Glutamatergic neuron (in vitro differentiated cells): ENCODE measurements around the gene DOCK2. TPM values are rescaled to one million over a fixed set of nuclear protein-coding genes. Genes with fewer than 3 reads are reported as not detected.

ENCODE experiments used
- DNase-seq: peaks from one replicate; pipeline ENCODE4 v3.0.0; 2022
- H3K27ac Mint-ChIP-seq: one replicate; pipeline ENCODE4 v1.8.0; 2020; ENCODE audit warnings: mild to moderate bottlenecking, mixed read lengths, inconsistent platforms; ENCODE audit not compliant: unreplicated experiment
- H3K27me3 Mint-ChIP-seq: one replicate; pipeline ENCODE4 v1.8.0; 2020; ENCODE audit warnings: mild to moderate bottlenecking, moderate library complexity, mixed read lengths, inconsistent platforms; ENCODE audit not compliant: unreplicated experiment
- H3K36me3 Mint-ChIP-seq: one replicate; pipeline ENCODE4 v1.8.0; 2020; ENCODE audit warnings: mild to moderate bottlenecking, mixed read lengths, inconsistent platforms; ENCODE audit not compliant: unreplicated experiment
- H3K4me1 Mint-ChIP-seq: one replicate; pipeline ENCODE4 v1.8.0; 2020; ENCODE audit warnings: mild to moderate bottlenecking, low read depth, mixed read lengths, inconsistent platforms; ENCODE audit not compliant: unreplicated experiment
- H3K4me3 Mint-ChIP-seq: one replicate; pipeline ENCODE4 v1.8.0; 2020; ENCODE audit warnings: mild to moderate bottlenecking, mixed read lengths, inconsistent platforms; ENCODE audit not compliant: unreplicated experiment
- H3K9me3 Mint-ChIP-seq: one replicate; pipeline ENCODE4 v1.8.0; 2020; ENCODE audit warnings: mild to moderate bottlenecking, moderate library complexity, mixed read lengths, inconsistent platforms; ENCODE audit not compliant: unreplicated experiment
- total RNA-seq: library from RNA; stranded (reverse); fragmentation: NEBNext Ultra II Directional; extraction: Animal tissue kit (Norgen Biotek cat#: 25700); gene quantifications from one replicate; pipeline ENCODE4 v1.2.1, GENCODE V29; 2021; ENCODE audit not compliant: unreplicated experiment
- TF ChIP-seq, protein P1 (sequence below): fragments of 200-600 bp; sonication (generic); IDR thresholded peaks from one replicate; pipeline ENCODE4 v1.5.0; 2021; ENCODE audit not compliant: partially characterized antibody, unreplicated experiment

DOCK2 gene
- total RNA-seq, 1 donor from 2014 or later, result 0.66 TPM

DNA sequence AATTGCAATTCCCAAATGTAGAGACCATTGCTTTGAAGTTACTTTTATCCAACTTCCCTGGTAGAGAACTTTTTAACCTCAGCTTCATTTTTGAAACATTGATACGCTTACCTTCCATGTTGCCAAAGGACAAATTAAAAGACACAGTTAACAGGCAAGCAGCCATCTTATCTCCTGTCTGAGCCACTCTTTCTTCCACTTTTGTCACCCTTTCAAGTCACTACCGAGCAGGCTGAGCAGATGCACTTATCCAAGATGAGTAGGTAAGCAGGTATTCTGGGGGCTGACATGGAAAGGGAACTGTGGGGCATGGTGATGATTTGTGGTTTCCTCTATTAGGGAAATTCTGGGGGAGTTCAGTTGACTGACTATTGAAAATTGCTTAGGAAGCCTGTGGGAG, 66.7 kb downstream of the DOCK2 start:
- peaks cover 21% of the 10 kb centered on the region for H3K4me1 Mint-ChIP-seq
- H3K9me3 Mint-ChIP-seq, result no peaks in the 10 kb centered on the region
- H3K36me3 Mint-ChIP-seq, result no peaks in the 10 kb centered on the region
- no peak overlapping the region for H3K27ac Mint-ChIP-seq
- TF ChIP-seq, protein P1, sequence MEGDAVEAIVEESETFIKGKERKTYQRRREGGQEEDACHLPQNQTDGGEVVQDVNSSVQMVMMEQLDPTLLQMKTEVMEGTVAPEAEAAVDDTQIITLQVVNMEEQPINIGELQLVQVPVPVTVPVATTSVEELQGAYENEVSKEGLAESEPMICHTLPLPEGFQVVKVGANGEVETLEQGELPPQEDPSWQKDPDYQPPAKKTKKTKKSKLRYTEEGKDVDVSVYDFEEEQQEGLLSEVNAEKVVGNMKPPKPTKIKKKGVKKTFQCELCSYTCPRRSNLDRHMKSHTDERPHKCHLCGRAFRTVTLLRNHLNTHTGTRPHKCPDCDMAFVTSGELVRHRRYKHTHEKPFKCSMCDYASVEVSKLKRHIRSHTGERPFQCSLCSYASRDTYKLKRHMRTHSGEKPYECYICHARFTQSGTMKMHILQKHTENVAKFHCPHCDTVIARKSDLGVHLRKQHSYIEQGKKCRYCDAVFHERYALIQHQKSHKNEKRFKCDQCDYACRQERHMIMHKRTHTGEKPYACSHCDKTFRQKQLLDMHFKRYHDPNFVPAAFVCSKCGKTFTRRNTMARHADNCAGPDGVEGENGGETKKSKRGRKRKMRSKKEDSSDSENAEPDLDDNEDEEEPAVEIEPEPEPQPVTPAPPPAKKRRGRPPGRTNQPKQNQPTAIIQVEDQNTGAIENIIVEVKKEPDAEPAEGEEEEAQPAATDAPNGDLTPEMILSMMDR, result no peak
- no peak overlapping the region for H3K4me3 Mint-ChIP-seq
- peaks cover 2% of the 10 kb centered on the region for H3K27me3 Mint-ChIP-seq
- no peak for DNase-seq

DNA sequence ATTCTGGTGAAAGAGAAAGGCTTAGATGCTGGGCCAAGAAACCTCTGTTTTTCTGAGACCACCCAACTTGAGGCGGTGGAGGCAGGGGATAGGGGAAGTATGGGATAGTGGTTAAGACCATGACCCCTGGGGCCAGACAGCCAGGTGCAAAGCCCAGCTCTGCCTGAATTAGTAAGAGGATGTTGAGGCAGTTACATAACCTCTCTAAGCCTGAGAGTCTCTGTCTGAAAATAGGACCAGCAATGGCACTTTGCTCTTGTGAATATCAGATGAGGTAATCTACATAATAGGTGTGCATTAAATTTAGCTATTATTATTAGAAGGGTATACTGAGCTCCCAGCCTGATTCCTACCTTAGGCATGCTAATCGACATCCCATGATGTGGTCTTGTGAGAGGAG, 68.2 kb downstream of the DOCK2 start:
- no peak overlapping the region for H3K27ac Mint-ChIP-seq
- peaks cover 2% of the 10 kb centered on the region for H3K27me3 Mint-ChIP-seq
- TF ChIP-seq, protein P1, result no peak
- H3K4me3 Mint-ChIP-seq, result no peak overlapping the region
- H3K4me1 Mint-ChIP-seq, result peaks cover 21% of the 10 kb centered on the region
- H3K36me3 Mint-ChIP-seq, result peaks cover 4% of the 10 kb centered on the region
- no peak for DNase-seq
- no peaks in the 10 kb centered on the region for H3K9me3 Mint-ChIP-seq

DNA sequence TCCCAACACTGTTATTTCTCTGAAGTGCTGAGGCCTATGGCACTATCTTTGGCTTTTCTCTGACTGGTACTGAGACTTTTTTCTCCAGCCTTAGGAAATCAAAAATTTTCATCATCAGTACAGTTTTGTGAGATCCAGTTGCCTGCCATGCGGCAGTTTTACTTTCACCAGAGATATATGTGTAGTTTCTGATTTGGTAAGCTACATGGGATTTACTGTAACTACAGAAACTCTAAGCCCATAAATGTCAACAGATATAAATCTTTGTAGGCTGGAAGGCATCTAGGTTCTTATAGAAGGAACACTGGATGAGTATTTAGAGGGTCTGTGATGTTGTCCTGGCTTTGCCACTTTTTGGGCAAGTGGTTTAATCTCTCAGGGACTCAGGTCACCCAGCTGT, 69.0 kb downstream of the DOCK2 start:
- H3K4me3 Mint-ChIP-seq, result no peak overlapping the region
- H3K4me1 Mint-ChIP-seq, result peaks cover 21% of the 10 kb centered on the region
- H3K36me3 Mint-ChIP-seq, result peaks cover 4% of the 10 kb centered on the region
- DNase-seq, result no peak
- H3K27me3 Mint-ChIP-seq, result no peaks in the 10 kb centered on the region
- no peak overlapping the region for H3K27ac Mint-ChIP-seq
- TF ChIP-seq, protein P1, result no peak
- no peaks in the 10 kb centered on the region for H3K9me3 Mint-ChIP-seq

DNA sequence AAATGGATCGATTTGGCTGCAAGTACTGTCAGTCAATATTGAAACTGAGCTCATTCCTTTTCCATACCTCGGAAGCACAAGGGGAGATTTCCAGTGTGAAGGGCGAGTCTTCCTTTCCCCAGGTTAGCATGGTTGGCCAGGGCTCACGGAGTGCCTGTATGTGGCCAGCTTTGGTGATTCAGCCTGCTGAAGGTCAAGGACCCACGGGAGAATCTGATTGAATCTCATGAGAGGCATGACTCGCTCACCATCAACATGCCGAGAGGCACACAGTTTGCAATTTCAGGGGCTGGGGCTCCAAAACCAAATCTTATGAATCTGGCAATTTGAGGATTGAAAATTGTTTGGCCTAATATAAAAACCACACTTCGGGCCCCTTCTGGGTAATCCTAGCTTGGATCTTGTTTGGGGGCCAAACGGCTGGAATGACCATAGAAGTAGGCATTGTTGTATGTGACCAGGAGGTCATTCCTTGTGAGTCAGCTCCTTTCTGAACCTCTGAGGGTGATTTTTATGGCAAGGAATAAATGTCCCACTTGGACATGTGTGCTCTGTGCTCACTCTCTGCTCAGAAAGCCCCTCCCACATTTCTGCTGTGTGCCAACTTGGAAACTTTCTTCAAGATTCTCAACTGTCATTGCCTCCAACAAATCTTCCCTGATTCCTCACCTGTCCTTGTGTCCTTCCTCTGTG, 69.8 kb downstream of the DOCK2 start:
- peaks cover 19% of the 10 kb centered on the region for H3K4me1 Mint-ChIP-seq
- no peak overlapping the region for H3K27ac Mint-ChIP-seq
- TF ChIP-seq, protein P1, result no peak
- H3K27me3 Mint-ChIP-seq, result no peaks in the 10 kb centered on the region
- H3K4me3 Mint-ChIP-seq, result no peak overlapping the region
- peaks cover 5% of the 10 kb centered on the region for H3K36me3 Mint-ChIP-seq
- no peaks in the 10 kb centered on the region for H3K9me3 Mint-ChIP-seq
- no peak for DNase-seq

DNA sequence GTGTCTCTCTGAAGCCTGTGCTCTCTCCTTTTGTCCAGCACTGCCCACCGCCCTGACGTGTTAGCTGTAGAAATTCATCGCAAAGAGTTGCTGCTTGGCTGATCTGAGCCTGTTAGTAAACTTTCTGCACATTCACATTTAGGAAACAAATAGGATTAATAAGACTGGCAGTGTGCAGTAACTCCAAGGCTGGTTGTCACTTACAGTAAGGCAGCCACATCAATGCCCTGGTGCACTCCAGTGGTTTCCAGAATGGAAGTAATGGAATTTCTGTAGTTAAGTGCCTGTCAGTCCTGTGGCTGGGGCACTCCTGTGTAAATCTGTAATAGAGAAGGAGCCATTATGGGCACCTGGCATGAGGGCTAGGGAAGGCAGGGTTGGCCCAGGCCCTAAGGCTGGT, 70.6 kb downstream of the DOCK2 start:
- DNase-seq, result no peak
- H3K9me3 Mint-ChIP-seq, result no peaks in the 10 kb centered on the region
- no peak overlapping the region for H3K27ac Mint-ChIP-seq
- peaks cover 11% of the 10 kb centered on the region for H3K4me1 Mint-ChIP-seq
- no peaks in the 10 kb centered on the region for H3K27me3 Mint-ChIP-seq
- H3K4me3 Mint-ChIP-seq, result no peak overlapping the region
- TF ChIP-seq, protein P1, result no peak
- H3K36me3 Mint-ChIP-seq, result peaks cover 11% of the 10 kb centered on the region
